ENCODE measurements around the gene IFNL4. TPM values are rescaled to one million over a fixed set of nuclear protein-coding genes. Genes with fewer than 3 reads are reported as not detected.

Gene IFNL4
- polyA plus RNA-seq, 2 of the 4 experiments (the other 2 are of a cell fraction): not detected

DNA sequence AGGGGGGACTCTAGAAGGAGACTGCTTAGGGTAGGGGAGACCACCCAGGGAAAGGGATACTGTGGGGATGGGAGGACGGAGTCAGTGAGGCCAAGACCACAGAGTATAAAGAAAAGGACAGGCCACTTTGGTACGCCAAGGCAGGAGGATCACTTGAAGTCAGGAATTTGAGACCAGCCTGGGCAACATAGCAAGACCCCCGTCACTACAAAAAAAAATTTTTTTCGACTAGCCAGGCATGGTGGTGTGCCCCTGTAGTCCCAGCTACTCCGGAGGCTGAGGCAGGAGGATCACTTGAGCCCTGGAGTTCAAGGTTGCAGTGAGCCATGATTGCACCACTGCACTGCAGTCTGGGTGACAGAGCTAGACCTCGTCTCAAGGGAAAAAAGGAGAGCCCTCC lies 10.4 kb downstream of the IFNL4 start (continued):
- TF ChIP-seq, protein P1, sequence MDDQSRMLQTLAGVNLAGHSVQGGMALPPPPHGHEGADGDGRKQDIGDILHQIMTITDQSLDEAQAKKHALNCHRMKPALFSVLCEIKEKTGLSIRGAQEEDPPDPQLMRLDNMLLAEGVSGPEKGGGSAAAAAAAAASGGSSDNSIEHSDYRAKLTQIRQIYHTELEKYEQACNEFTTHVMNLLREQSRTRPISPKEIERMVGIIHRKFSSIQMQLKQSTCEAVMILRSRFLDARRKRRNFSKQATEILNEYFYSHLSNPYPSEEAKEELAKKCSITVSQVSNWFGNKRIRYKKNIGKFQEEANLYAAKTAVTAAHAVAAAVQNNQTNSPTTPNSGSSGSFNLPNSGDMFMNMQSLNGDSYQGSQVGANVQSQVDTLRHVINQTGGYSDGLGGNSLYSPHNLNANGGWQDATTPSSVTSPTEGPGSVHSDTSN (IDR thresholded peaks at IDR 0.05): no peak
- TF ChIP-seq JUNB (IDR thresholded peaks at IDR 0.05) (no peak), NPAS2 (CRISPR knock-in tag; IDR thresholded peaks at IDR 0.05; ENCODE audit: borderline replicate concordance) (no peak), RAD21 (conservative IDR thresholded peaks at IDR 0.05 in 1 of 2, IDR thresholded peaks at IDR 0.05 in 1 of 2) (no peak), ZFP36 (IDR thresholded peaks at IDR 0.05; ENCODE audit: borderline replicate concordance, partially characterized antibody) (no peak), EHMT2 (IDR thresholded peaks at IDR 0.05; ENCODE audit: low read depth) (no peak)
- TF ChIP-seq, protein P2, sequence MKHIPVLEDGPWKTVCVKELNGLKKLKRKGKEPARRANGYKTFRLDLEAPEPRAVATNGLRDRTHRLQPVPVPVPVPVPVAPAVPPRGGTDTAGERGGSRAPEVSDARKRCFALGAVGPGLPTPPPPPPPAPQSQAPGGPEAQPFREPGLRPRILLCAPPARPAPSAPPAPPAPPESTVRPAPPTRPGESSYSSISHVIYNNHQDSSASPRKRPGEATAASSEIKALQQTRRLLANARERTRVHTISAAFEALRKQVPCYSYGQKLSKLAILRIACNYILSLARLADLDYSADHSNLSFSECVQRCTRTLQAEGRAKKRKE (CRISPR knock-in tag; IDR thresholded peaks at IDR 0.05; ENCODE audit: low read depth): no peak
- TF ChIP-seq, protein P3, sequence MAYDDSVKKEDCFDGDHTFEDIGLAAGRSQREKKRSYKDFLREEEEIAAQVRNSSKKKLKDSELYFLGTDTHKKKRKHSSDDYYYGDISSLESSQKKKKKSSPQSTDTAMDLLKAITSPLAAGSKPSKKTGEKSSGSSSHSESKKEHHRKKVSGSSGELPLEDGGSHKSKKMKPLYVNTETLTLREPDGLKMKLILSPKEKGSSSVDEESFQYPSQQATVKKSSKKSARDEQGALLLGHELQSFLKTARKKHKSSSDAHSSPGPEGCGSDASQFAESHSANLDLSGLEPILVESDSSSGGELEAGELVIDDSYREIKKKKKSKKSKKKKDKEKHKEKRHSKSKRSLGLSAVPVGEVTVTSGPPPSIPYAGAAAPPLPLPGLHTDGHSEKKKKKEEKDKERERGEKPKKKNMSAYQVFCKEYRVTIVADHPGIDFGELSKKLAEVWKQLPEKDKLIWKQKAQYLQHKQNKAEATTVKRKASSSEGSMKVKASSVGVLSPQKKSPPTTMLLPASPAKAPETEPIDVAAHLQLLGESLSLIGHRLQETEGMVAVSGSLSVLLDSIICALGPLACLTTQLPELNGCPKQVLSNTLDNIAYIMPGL (CRISPR knock-in tag; IDR thresholded peaks at IDR 0.05; ENCODE audit: borderline replicate concordance): no peak

DNA sequence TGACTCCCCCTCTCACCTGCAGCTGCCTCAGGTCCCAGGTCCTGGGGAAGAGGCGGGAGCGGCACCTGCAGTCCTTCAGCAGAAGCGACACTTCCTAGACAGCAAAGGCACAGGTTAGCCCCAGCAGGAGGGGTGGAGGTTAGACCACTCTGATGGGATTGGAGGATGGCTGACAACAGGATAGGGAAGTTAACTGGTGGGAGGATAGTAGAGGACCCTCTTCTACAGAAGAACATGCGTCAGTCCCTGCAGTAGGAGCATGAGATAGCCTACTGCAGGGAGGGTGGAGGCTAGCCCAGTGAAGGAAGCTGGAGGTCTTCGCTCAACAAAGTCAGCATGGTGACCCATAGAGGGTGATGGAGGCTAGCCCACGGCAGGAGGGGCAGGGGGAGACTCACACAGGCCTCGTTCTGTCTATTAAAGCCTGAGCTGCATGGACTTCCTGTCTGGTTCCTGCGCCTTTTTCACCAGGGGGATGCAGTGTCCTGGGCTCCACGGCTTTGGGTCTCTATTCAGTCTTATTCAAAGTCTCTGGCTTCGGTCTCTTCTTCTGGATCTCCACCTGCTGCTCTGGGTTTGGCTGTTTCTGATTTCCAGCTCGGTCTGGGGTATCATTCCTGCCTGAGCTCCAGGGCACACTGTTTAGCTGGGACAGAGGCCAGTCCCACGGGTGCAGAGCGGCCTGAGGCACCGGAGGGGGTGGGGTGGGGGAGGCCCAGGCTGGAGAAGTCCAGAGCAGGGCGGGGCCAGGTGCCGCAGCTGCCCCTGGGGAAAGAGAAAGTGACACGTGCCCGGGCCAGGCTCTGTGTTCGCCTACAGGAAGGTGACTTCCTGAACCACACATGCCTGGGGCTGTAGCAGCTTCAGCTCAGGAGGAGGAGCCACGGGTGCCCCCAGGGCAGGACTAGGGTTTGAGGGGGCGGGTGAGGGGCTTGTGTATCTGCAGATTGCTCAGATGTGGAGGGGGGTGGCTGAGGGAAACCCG lies 11.2 kb downstream of the IFNL4 start:
- WGBS (ENCODE audit: missing lambda C conversion rate): 56% methylated on average over 19 of the region's 22 CpGs
- POLR2A ChIA-PET: no interaction called here
- FAIRE-seq: peak; percentile 7
- Histone ChIP-seq H3K4me1 (no peaks in the 10 kb centered on the region), H3K4me3 (no peak overlapping the region), H3K9me3 (no peaks in the 10 kb centered on the region), H3K4me2 (peak overlapping the region; percentile 54), H3K27ac (peak overlapping the region in 1 of 2 experiments; percentile 44; a peak in 3 of 6 replicates)
- TF ChIP-seq SMC3 (IDR thresholded peaks at IDR 0.05) (no peak), ZC3H11A (IDR thresholded peaks at IDR 0.05) (no peak), HDAC2 (IDR thresholded peaks at IDR 0.05) (no peak), POLR2AphosphoS2 (conservative IDR thresholded peaks at IDR 0.05; ENCODE audit: low read length) (no peak)
- TF ChIP-seq, protein P4, sequence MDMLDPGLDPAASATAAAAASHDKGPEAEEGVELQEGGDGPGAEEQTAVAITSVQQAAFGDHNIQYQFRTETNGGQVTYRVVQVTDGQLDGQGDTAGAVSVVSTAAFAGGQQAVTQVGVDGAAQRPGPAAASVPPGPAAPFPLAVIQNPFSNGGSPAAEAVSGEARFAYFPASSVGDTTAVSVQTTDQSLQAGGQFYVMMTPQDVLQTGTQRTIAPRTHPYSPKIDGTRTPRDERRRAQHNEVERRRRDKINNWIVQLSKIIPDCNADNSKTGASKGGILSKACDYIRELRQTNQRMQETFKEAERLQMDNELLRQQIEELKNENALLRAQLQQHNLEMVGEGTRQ (IDR thresholded peaks at IDR 0.05): peak; percentile 18; the same call in 1 of the 2 replicates
- TF ChIP-seq, protein P2 (CRISPR knock-in tag; IDR thresholded peaks at IDR 0.05; ENCODE audit: low read depth): no peak
- CTCF ChIA-PET: interaction anchor here (0.6 to 1.8 kb wide), 9 partner anchors 8 to 170 kb away, joined by 3 to 6 read pairs (median 3); no protein-coding TSS in a partner anchor
- peak in 1 of 2 experiments; percentile 33 for DNase-seq (ENCODE audit: low read depth in 1 of 2, low spot score in 1 of 2)
- ATAC-seq: peak; percentile 57 to 60

DNA sequence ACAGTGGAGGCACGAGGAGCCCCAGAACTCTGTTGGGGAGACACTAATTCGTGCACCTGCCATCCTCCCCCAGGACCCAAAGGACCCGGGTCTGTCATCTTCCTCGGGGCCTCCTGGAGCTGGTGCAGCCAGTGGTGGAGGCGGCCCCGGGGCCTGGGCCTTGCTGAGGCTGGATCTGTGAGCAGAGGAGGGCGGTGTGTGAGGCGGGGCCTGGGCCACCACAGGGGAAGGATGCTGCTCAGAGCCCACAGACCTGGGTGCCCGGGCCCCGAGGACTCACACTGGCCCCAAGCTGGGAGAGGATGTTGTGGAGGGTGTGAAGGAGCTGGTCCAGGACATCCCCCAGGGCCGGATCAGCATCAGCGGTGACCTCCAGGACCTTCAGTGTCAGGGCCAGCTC lies 12.1 kb downstream of the IFNL4 start:
- no peak for FAIRE-seq
- Histone ChIP-seq H3K4me3 (no peak overlapping the region), H3K9me3 (no peaks in the 10 kb centered on the region), H3K4me1 (no peaks in the 10 kb centered on the region), H3K27ac (no peak overlapping the region), H3K4me2 (no peak overlapping the region)
- 59% methylated on average over 12 of the region's 12 CpGs for WGBS (ENCODE audit: missing lambda C conversion rate)
- CTCF ChIA-PET: interaction anchor here (0.7 to 1.4 kb wide), 3 partner anchors 13 to 468 kb away, joined by 3 to 6 read pairs (median 3); no protein-coding TSS in a partner anchor
- POLR2A ChIA-PET: no interaction called here
- DNase-seq (ENCODE audit: low read depth in 1 of 2, low spot score in 1 of 2): no peak
- peak; percentile 35 to 37; a peak in 3 of 6 replicates for ATAC-seq
- TF ChIP-seq EP300 (IDR thresholded peaks at IDR 0.05): no peak
- TF ChIP-seq NR3C1 (IDR thresholded peaks at IDR 0.05): no peak
- no peak for TF ChIP-seq NPAS2 (CRISPR knock-in tag; IDR thresholded peaks at IDR 0.05; ENCODE audit: borderline replicate concordance)
- TF ChIP-seq ZNF302 (CRISPR knock-in tag; IDR thresholded peaks at IDR 0.05): no peak
- no peak for TF ChIP-seq CHD4 (IDR thresholded peaks at IDR 0.05; ENCODE audit: borderline replicate concordance)
- no peak for TF ChIP-seq RCOR1 (IDR thresholded peaks at IDR 0.05; ENCODE audit: low read depth, low read length)
- no peak for TF ChIP-seq MAZ (IDR thresholded peaks at IDR 0.05; ENCODE audit: borderline replicate concordance, low read depth, low read length)
- TF ChIP-seq ZSCAN20 (CRISPR knock-in tag; IDR thresholded peaks at IDR 0.05): no peak
- no peak for TF ChIP-seq MYC (IDR thresholded peaks at IDR 0.05; ENCODE audit: borderline replicate concordance, low read length)
- no peak for TF ChIP-seq SMC3 (IDR thresholded peaks at IDR 0.05)
- TF ChIP-seq, protein P5, sequence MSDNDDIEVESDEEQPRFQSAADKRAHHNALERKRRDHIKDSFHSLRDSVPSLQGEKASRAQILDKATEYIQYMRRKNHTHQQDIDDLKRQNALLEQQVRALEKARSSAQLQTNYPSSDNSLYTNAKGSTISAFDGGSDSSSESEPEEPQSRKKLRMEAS (IDR thresholded peaks at IDR 0.05): no peak
- TF ChIP-seq CEBPB (IDR thresholded peaks at IDR 0.05): no peak
- TF ChIP-seq CHD2 (IDR thresholded peaks at IDR 0.05; ENCODE audit: low read length, partially characterized antibody): no peak
- no peak for TF ChIP-seq EHF (CRISPR knock-in tag; IDR thresholded peaks at IDR 0.05)
- TF ChIP-seq, protein P2 (CRISPR knock-in tag; IDR thresholded peaks at IDR 0.05; ENCODE audit: low read depth): no peak
- TF ChIP-seq ZC3H11A (IDR thresholded peaks at IDR 0.05): no peak
